Measurements from ENCODE around the gene SINHCAF. TPM values are rescaled to one million over a fixed set of nuclear protein-coding genes. Genes with fewer than 3 reads are reported as not detected.
"Not testable (repeated sequence)": the region's sequence is repeated elsewhere in the genome, so short reads cannot be mapped to it uniquely, and the experiment has no call there.

Gene SINHCAF
- total and polyA plus RNA-seq, 12 donors = 5.7 to 16.9 (median 10.1) TPM

DNA sequence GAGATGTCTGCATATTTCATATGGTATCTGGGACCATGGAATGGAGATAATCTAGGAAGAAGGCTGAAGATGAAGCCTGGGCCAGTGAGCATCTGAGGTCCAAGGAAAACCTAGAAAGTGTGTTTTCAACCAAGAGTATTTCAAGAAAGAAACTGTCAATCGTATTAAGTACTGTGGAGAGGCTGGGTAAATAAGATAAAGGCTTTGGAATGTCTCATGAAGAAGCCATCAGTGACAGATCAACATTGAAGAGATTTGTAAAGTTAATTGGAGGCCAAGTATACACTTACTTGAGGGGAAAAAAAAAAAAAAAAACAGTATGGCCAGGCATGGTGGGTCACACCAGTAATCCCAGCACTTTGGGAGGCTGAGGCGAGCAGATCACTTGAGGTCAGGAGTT is 48.9 kb downstream of the SINHCAF start:
- H3K9me3 ChIP-seq = no peaks in the 10 kb centered on the region
- no peak overlapping the region for H3K27ac ChIP-seq
- TF ChIP-seq, protein P1, sequence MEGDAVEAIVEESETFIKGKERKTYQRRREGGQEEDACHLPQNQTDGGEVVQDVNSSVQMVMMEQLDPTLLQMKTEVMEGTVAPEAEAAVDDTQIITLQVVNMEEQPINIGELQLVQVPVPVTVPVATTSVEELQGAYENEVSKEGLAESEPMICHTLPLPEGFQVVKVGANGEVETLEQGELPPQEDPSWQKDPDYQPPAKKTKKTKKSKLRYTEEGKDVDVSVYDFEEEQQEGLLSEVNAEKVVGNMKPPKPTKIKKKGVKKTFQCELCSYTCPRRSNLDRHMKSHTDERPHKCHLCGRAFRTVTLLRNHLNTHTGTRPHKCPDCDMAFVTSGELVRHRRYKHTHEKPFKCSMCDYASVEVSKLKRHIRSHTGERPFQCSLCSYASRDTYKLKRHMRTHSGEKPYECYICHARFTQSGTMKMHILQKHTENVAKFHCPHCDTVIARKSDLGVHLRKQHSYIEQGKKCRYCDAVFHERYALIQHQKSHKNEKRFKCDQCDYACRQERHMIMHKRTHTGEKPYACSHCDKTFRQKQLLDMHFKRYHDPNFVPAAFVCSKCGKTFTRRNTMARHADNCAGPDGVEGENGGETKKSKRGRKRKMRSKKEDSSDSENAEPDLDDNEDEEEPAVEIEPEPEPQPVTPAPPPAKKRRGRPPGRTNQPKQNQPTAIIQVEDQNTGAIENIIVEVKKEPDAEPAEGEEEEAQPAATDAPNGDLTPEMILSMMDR (IDR thresholded peaks at IDR 0.05) = no peak
- ATAC-seq (no peak), DNase-seq (no peak)
- intact Hi-C loops (cut with DNase I) = loop anchor here in 2 of 10 donors (10.0 kb wide), 2 partner anchors 422 to 432 kb away; no protein-coding TSS in a partner anchor
- H3K4me3 ChIP-seq = no peak overlapping the region
- no peaks in the 10 kb centered on the region for H3K27me3 ChIP-seq
- WGBS, 2 donors = 87 to 89% methylated on average over 2 of the region's 2 CpGs
- H3K36me3 ChIP-seq = peaks cover 0 to 30% (median 2%) of the 10 kb centered on the region in 9 donors
- H3K4me1 ChIP-seq = no peaks in the 10 kb centered on the region

DNA sequence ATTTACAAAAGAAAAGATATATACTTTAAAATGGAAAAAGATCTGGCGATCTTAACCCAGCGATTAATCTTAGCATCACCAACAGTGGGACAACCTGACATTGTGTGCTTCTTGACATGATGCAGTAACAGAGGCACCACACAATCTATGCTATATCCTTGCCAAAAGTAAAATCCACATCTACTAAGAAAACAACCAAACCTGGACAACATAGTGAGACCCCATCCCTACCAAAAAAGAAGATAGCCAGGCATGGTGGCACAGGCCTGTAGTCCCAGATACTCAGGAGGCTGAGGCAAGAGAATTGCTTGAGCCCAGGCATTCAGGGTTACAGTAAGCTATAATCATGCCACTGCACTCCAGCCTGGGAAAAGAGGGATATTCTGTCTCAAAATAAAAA is 50.5 kb downstream of the SINHCAF start:
- 96 to 97% methylated on average over 2 of the region's 2 CpGs for WGBS, 2 donors
- Histone ChIP-seq H3K4me1 (no peaks in the 10 kb centered on the region), H3K27me3 (no peaks in the 10 kb centered on the region), H3K4me3 (no peak overlapping the region), H3K9me3 (no peaks in the 10 kb centered on the region), H3K36me3 (peaks cover 0 to 21% (median 0%) of the 10 kb centered on the region in 9 donors), H3K27ac (no peak overlapping the region)
- TF ChIP-seq, protein P1 (IDR thresholded peaks at IDR 0.05) = no peak
- DNase-seq = no peak
- ATAC-seq = no peak
- intact Hi-C loops (cut with DNase I) = loop anchor here in 2 of 10 donors (10.0 kb wide), 2 partner anchors 421 to 431 kb away; no protein-coding TSS in a partner anchor

GRCh38 chr12:31274520-31275300 is 51.2 kb downstream of the SINHCAF start:
- TF ChIP-seq, protein P1 (IDR thresholded peaks at IDR 0.05) = no peak
- H3K4me1 ChIP-seq = no peaks in the 10 kb centered on the region
- DNase-seq = no peak
- no peaks in the 10 kb centered on the region for H3K9me3 ChIP-seq
- no peak overlapping the region for H3K27ac ChIP-seq
- H3K27me3 ChIP-seq = no peaks in the 10 kb centered on the region
- no peak for ATAC-seq
- H3K36me3 ChIP-seq = peaks cover 0 to 16% (median 0%) of the 10 kb centered on the region in 9 donors
- no peak overlapping the region for H3K4me3 ChIP-seq
- intact Hi-C loops (cut with DNase I) = loop anchor here in 6 of 10 donors (5.0 to 10.0 kb wide), 4 partner anchors 157 to 430 kb away; no protein-coding TSS in a partner anchor
- whole genome bisulfite sequencing, 2 donors = 91 to 98% methylated on average over 2 of the region's 2 CpGs

DNA sequence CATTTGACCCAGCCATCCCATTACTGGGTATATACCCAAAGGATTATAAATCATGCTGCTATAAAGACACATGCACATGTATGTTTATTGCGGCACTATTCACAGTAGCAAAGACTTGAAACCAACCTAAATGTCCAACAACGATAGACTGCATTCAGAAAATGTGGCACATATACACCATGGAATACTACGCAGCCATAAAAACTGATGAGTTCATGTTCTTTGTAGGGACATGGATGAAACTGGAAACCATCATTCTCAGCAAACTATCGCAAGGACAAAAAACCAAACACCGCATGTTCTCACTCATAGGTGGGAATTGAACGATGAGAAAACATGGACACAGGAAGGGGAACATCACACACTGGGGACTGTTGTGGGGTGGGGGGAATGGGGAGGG is 52.2 kb downstream of the SINHCAF start:
- not testable (repeated sequence) for H3K9me3 ChIP-seq, H3K27ac ChIP-seq, H3K4me3 ChIP-seq, ATAC-seq, H3K4me1 ChIP-seq, H3K27me3 ChIP-seq, DNase-seq
- 96 to 97% methylated on average over 6 of the region's 6 CpGs for WGBS, 2 donors
- H3K36me3 ChIP-seq = peaks cover 0 to 11% (median 0%) of the 10 kb centered on the region in 9 donors
- intact Hi-C loops (cut with DNase I) = loop anchor here in 7 of 10 donors (2.0 to 10.0 kb wide), 5 partner anchors 156 to 429 kb away; no protein-coding TSS in a partner anchor

All from heart right ventricle (tissue), 16 donors.